Embryonic facial prominence (tissue), 1 donor: ENCODE data around the gene PDE11A.

Experiments
- DNase-seq: peaks from one replicate; pipeline ENCODE4 v3.0.0-alpha.2; 2016; ENCODE audit errors: extremely low spot score

The PDE11A gene

GRCh38 chr2:177633111-177633510 lies 439.5 kb downstream of the PDE11A start:
- DNase-seq = no peak

- no peak for DNase-seq
Observed at GRCh38 chr2:177631680-177632079, 440.9 kb downstream of the PDE11A start.

- DNase-seq = no peak
Observed at GRCh38 chr2:177629357-177630024, 443.1 kb downstream of the PDE11A start.

DNA sequence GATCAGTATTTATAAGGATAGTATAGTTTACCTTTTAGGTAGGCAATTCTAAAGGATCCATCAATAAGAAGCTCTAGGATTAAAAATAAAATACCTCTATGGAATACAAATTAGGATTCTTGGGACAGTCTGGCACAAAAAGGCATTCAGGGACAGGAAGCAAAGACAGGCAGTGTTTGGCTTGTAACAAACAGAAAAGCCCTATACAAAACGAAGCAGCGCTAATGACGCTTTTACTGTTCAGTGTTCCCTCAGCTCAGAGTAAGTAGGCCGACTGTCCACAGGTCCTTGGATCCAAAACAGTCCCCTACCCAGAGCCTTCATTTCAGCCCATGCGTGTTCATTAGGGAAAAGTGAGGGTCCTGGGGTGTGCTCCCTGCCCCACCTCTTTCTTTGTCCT lies 443.7 kb downstream of the PDE11A start:
- no peak for DNase-seq

- DNase-seq = no peak
Observed at GRCh38 chr2:177625744-177626650, 446.6 kb downstream of the PDE11A start.

- DNase-seq = no peak
Observed at GRCh38 chr2:177622521-177622920, 450.1 kb downstream of the PDE11A start.

GRCh38 chr2:177619986-177620385 lies 452.6 kb downstream of the PDE11A start:
- DNase-seq = no peak

GRCh38 chr2:177619461-177619860 lies 453.1 kb downstream of the PDE11A start:
- no peak for DNase-seq

- DNase-seq = peak; percentile 83
Observed at GRCh38 chr2:177618255-177619253, 454.0 kb downstream of the PDE11A start.

- no peak for DNase-seq
Observed at GRCh38 chr2:177617849-177618248, 454.7 kb downstream of the PDE11A start.

- DNase-seq = no peak
Observed at GRCh38 chr2:177616731-177617130, 455.8 kb downstream of the PDE11A start.

- DNase-seq = no peak
Observed at GRCh38 chr2:177616066-177616465, 456.5 kb downstream of the PDE11A start.

DNA sequence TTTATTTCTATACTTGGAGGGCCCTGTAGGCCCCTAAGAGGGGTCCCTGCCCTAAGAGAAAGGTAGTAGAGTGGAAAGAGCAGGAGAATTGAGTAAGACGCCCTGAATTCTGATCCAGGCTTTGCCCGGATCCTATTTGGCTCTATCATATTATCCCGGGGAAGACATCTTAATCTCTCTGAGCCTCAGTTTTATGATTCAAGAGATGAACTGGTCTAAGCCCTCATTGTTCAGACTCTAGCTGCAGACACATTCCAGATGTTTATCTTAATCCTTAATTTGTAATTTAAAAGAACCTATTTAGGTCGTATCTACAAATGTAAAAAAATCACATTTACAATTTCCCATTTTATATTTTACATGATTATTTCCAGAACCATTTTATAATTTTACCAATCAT lies 459.9 kb downstream of the PDE11A start:
- DNase-seq = no peak

GRCh38 chr2:177611310-177611886 lies 461.2 kb downstream of the PDE11A start:
- no peak for DNase-seq

DNA sequence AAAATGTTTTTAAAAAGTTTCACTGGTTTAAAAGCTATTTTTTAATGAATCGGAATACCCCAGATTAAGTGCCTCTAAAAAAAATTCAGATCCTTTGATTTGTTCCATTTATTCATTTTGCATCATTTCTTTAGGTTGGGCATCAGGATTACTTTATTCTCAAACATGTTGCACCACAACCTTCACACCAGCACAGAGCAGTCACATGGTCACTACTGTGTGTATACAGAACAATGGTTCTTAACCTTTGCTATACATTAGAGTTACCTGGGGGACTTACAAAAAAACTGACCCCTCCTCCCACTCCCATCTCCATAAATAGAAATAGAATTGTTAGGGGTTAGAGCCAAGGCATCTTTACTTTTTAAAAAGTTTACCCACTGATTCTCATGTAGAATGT lies 461.8 kb downstream of the PDE11A start:
- no peak for DNase-seq

GRCh38 chr2:177606636-177607035 lies 465.9 kb downstream of the PDE11A start:
- DNase-seq = no peak

GRCh38 chr2:177604271-177605065 lies 468.1 kb downstream of the PDE11A start:
- peak; percentile 62 for DNase-seq

GRCh38 chr2:177603768-177604167 lies 468.8 kb downstream of the PDE11A start:
- DNase-seq = no peak

- no peak for DNase-seq
Observed at GRCh38 chr2:177603181-177603580, 469.4 kb downstream of the PDE11A start.

DNA sequence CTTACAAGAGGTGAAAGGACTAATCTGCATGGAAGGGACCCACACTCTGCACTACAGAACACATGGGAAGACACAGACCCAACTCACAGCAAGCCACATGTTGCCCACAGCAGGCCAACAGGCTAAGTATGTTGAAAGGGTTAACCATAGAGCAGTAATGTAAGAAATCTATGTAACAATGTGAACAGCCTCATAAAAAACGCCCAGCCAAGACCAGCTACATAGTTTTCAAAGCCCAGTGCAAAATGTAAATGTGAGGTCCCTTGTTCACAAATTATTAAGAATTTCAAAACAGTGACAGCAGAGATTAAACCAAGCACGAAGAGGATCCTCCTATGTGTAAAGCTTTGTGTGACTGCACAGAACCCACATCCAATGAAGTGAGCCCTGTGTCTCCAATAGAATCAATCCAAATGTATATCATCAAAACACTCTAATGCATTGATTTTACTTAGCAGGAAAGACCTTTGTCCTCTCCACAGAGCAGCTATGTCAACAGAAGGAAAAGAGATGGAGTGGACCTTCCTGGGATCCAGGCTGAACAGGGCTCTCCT lies 469.9 kb downstream of the PDE11A start:
- DNase-seq = no peak
